WTC11 (cell line): ENCODE measurements around the gene CPNE5. TPM values are rescaled to one million over a fixed set of nuclear protein-coding genes. Genes with fewer than 3 reads are reported as not detected.

ENCODE experiments used
- ATAC-seq: fragments of 200-7000 bp; cut with Tn5 transposase; 2 replicates; pipeline ENCODE4 v1.10.0; 2021; ENCODE audit warnings: mild to moderate bottlenecking, moderate library complexity
- CTCF ChIA-PET: fragments of 300-600 bp; sonication (Branson Sonifier 250); formaldehyde crosslinking; loops from one replicate; lab custom pipeline; 2021; ENCODE audit warnings: antibody characterized with exemption; lab: Charles Lee
- POLR2A ChIA-PET: fragments of 350-600 bp; sonication (Branson Sonifier 250); formaldehyde crosslinking; loops from one replicate; lab custom pipeline; 2021; ENCODE audit warnings: antibody characterized with exemption; lab: Charles Lee
- DNase-seq: peaks from one replicate; pipeline ENCODE4 v3.0.0; 2021; ENCODE audit warnings: low spot score
- H3K27ac Mint-ChIP-seq: 2 replicates; pipeline ENCODE4 v1.8.0; 2021; ENCODE audit warnings: mixed read lengths
- H3K27me3 Mint-ChIP-seq: 2 replicates; pipeline ENCODE4 v1.8.0; 2021; ENCODE audit warnings: low read depth, mild to moderate bottlenecking, moderate library complexity, mixed read lengths
- H3K36me3 Mint-ChIP-seq: 2 replicates; pipeline ENCODE4 v1.8.0; 2021; ENCODE audit warnings: mixed read lengths
- H3K4me1 Mint-ChIP-seq: 2 replicates; pipeline ENCODE4 v1.8.0; 2022; ENCODE audit warnings: mixed read lengths
- H3K4me3 Mint-ChIP-seq: 2 replicates; pipeline ENCODE4 v1.8.0; 2021; ENCODE audit warnings: mild to moderate bottlenecking, moderate library complexity, mixed read lengths
- H3K9me3 Mint-ChIP-seq: 2 replicates; pipeline ENCODE4 v1.8.0; 2021; ENCODE audit warnings: mixed read lengths
- ARID4B ChIP-seq: sonication (generic); formaldehyde crosslinking; IDR thresholded peaks from 2 replicates; pipeline ENCODE4 v1.8.0; 2023; ENCODE audit warnings: missing genetic modification reagents, mild to moderate bottlenecking, borderline replicate concordance
- ATF1 ChIP-seq: sonication (generic); formaldehyde crosslinking; IDR thresholded peaks from 2 replicates; pipeline ENCODE4 v1.8.1; 2023; ENCODE audit warnings: mild to moderate bottlenecking, moderate library complexity, missing genetic modification reagents
- E2F1 ChIP-seq: sonication (generic); formaldehyde crosslinking; IDR thresholded peaks from 2 replicates; pipeline ENCODE4 v1.8.0; 2022; ENCODE audit warnings: mild to moderate bottlenecking, missing genetic modification reagents
- E2F4 ChIP-seq: sonication (generic); formaldehyde crosslinking; IDR thresholded peaks from 2 replicates; pipeline ENCODE4 v1.8.1; 2022; ENCODE audit warnings: low read depth, mild to moderate bottlenecking, moderate library complexity, missing genetic modification reagents, borderline replicate concordance
- ETV6 ChIP-seq: sonication (generic); formaldehyde crosslinking; IDR thresholded peaks from 2 replicates; pipeline ENCODE4 v1.8.1; 2022; ENCODE audit warnings: mild to moderate bottlenecking, missing genetic modification reagents
- FOXJ3 ChIP-seq: sonication (generic); formaldehyde crosslinking; IDR thresholded peaks from 2 replicates; pipeline ENCODE4 v1.9.0; 2021; ENCODE audit warnings: missing genetic modification reagents, mild to moderate bottlenecking, borderline replicate concordance
- NR3C1 ChIP-seq: sonication (generic); formaldehyde crosslinking; conservative IDR thresholded peaks from 2 replicates; pipeline ENCODE4 v1.8.1; 2023; ENCODE audit warnings: low read depth, mild to moderate bottlenecking, missing genetic modification reagents
- OVOL2 ChIP-seq: fragments of 250-450 bp; sonication (Bioruptor Pico); IDR thresholded peaks from 2 replicates; pipeline ENCODE4 v1.9.0; 2021; ENCODE audit warnings: mild to moderate bottlenecking, borderline replicate concordance
- PREB ChIP-seq: sonication (generic); formaldehyde crosslinking; IDR thresholded peaks from 2 replicates; pipeline ENCODE4 v1.8.1; 2022; ENCODE audit warnings: mild to moderate bottlenecking, missing genetic modification reagents, moderate library complexity, borderline replicate concordance
- PRRX2 ChIP-seq: fragments of 250-450 bp; sonication (Bioruptor Pico); IDR thresholded peaks from 2 replicates; pipeline ENCODE4 v1.8.0; 2021; ENCODE audit warnings: mild to moderate bottlenecking
- SOX15 ChIP-seq: fragments of 250-450 bp; sonication (Bioruptor Pico); IDR thresholded peaks from 2 replicates; pipeline ENCODE4 v1.9.0; 2021; ENCODE audit warnings: mild to moderate bottlenecking
- STAT6 ChIP-seq: sonication (generic); formaldehyde crosslinking; conservative IDR thresholded peaks from 2 replicates; pipeline ENCODE4 v1.8.1; 2023; ENCODE audit warnings: mild to moderate bottlenecking, low read depth, missing genetic modification reagents, moderate library complexity
- TEAD4 ChIP-seq: sonication (generic); formaldehyde crosslinking; IDR thresholded peaks from 2 replicates; pipeline ENCODE4 v1.8.0; 2022; ENCODE audit warnings: mild to moderate bottlenecking, missing genetic modification reagents
- USF2 ChIP-seq: sonication (generic); formaldehyde crosslinking; IDR thresholded peaks from 2 replicates; pipeline ENCODE4 v1.8.1; 2023; ENCODE audit warnings: mild to moderate bottlenecking, missing genetic modification reagents, moderate library complexity
- ZNF396 ChIP-seq: fragments of 250-450 bp; sonication (Bioruptor Pico); IDR thresholded peaks from 2 replicates; pipeline ENCODE4 v1.8.0; 2021; ENCODE audit warnings: mild to moderate bottlenecking, moderate library complexity, borderline replicate concordance
- ZNF423 ChIP-seq: fragments of 250-450 bp; sonication (Bioruptor Pico); IDR thresholded peaks from 2 replicates; pipeline ENCODE4 v2.1.2; 2022; ENCODE audit warnings: mild to moderate bottlenecking, moderate library complexity
- ZNF532 ChIP-seq: fragments of 250-450 bp; sonication (Bioruptor Pico); IDR thresholded peaks from 2 replicates; pipeline ENCODE4 v1.9.0; 2021; ENCODE audit warnings: mild to moderate bottlenecking, borderline replicate concordance
- ZNF671 ChIP-seq: fragments of 250-450 bp; sonication (Bioruptor Pico); IDR thresholded peaks from 2 replicates; pipeline ENCODE4 v1.8.0; 2021; ENCODE audit warnings: mild to moderate bottlenecking
- ZSCAN18 ChIP-seq: fragments of 250-450 bp; sonication (Bioruptor Pico); IDR thresholded peaks from 2 replicates; pipeline ENCODE4 v2.1.2; 2022; ENCODE audit warnings: mild to moderate bottlenecking, moderate library complexity
- total RNA-seq: library from RNA; stranded (reverse); gene quantifications from 3 replicates; pipeline ENCODE4 v1.2.3, GENCODE V29; 2021

Gene CPNE5
- total RNA-seq, 1 experiment from 2014 or later, result 0.44 TPM

GRCh38 chr6:36757206-36757605 is 82.0 kb downstream of the CPNE5 start:
- ChIA-PET CTCF (interaction anchor here (0.6 to 1.5 kb wide), 2 partner anchors 11 to 138 kb away, joined by 3 read pairs; no protein-coding TSS in a partner anchor), POLR2A (no interaction called here)
- H3K27ac Mint-ChIP-seq, result no peak overlapping the region
- no peaks in the 10 kb centered on the region for H3K9me3 Mint-ChIP-seq
- H3K4me3 Mint-ChIP-seq, result no peak overlapping the region
- H3K27me3 Mint-ChIP-seq, result no peaks in the 10 kb centered on the region
- peaks cover 12% of the 10 kb centered on the region for H3K4me1 Mint-ChIP-seq
- H3K36me3 Mint-ChIP-seq, result no peaks in the 10 kb centered on the region
- no peak for TF ChIP-seq STAT6 (CRISPR knock-in tag)
- no peak for TF ChIP-seq FOXJ3 (CRISPR knock-in tag)
- no peak for TF ChIP-seq E2F1
- no peak for TF ChIP-seq ZNF396 (CRISPR knock-in tag)
- no peak for TF ChIP-seq E2F4 (CRISPR knock-in tag)
- no peak for TF ChIP-seq ETV6 (CRISPR knock-in tag)
- TF ChIP-seq ZNF671 (CRISPR knock-in tag), result no peak
- no peak for TF ChIP-seq ATF1 (CRISPR knock-in tag)
- no peak for TF ChIP-seq TEAD4 (CRISPR knock-in tag)
- no peak for TF ChIP-seq ZSCAN18 (CRISPR knock-in tag)
- no peak for TF ChIP-seq NR3C1
- no peak for TF ChIP-seq OVOL2 (CRISPR knock-in tag)
- no peak for TF ChIP-seq USF2 (CRISPR knock-in tag)
- TF ChIP-seq PRRX2 (CRISPR knock-in tag), result no peak
- no peak for TF ChIP-seq ZNF423 (CRISPR knock-in tag)
- TF ChIP-seq ZNF532 (CRISPR knock-in tag), result no peak
- TF ChIP-seq PREB, result no peak
- TF ChIP-seq SOX15 (CRISPR knock-in tag), result no peak
- no peak for TF ChIP-seq ARID4B (CRISPR knock-in tag)
- ATAC-seq (no peak), DNase-seq (no peak)
